GM19452 (cell line): ENCODE measurements around the gene SPON2.
"Not testable (repeated sequence)": the region's sequence is repeated elsewhere in the genome, so short reads cannot be mapped to it uniquely, and the experiment has no call there.

Experiments used
- ATAC-seq: cut with Tn5 transposase; IDR thresholded peaks from one replicate; pipeline ENCODE4 v1.9.1; 2021; ENCODE audit not compliant: unreplicated experiment

Gene SPON2

DNA sequence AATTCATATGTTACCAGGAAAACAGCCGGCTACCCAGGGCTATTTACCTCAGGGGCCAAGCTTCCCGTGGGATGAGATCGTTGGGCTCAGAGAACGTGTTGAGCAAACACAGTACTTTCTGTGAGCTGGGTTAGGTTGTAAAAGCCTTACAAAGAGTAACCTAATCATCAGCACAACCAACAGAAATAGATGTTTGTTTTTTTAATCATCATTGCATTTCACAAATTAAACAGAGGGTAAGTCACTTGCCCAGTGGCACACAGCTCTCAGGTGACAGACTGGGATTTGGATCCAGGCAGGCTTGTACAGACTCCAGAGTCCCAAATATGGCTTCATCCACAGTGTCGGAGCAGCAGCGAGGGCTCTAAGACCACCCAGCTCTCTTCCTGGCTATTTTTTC lies 20.1 kb downstream of the SPON2 start:
- no peak for ATAC-seq

DNA sequence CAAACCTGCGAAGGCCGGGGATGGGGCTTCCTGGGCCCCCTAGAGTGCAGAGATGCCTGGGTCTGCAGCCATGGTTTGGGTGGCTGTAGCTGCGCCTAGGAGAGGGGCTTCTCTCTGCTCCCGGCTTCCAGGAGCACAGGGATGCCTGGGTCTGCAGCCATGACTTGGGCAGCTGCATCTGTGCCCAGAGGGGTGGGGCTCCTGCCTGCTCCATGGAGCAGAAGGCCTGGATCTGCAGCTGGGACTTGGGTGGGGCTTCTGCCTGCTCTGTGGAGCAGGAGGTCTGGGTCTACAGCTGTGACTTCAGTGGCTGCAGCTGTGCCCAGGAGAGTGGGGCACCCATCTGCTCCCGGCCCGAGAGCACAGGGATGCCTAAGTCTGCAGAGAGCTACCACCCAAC lies 20.8 kb downstream of the SPON2 start:
- no peak for ATAC-seq

DNA sequence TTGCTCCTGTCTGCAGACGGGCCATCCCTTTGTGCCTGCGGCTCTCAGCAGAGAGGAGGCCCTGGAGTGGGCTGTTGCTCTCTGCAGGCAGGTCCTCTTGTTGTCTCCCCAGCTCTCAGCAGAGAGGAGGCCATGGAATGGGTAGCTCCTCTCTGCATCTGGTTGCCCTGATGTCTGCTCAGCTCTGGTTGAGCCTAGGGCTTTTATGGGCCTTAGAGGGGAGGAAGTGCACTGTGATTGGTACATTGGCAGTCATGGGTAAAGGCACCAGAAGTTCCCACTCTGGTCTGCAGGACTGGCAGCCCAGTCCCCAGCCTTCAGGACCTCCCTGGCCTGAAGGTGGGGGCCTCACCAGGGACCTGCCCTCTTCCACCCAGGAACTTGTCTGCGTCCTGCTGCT lies 21.5 kb downstream of the SPON2 start:
- no peak for ATAC-seq

DNA sequence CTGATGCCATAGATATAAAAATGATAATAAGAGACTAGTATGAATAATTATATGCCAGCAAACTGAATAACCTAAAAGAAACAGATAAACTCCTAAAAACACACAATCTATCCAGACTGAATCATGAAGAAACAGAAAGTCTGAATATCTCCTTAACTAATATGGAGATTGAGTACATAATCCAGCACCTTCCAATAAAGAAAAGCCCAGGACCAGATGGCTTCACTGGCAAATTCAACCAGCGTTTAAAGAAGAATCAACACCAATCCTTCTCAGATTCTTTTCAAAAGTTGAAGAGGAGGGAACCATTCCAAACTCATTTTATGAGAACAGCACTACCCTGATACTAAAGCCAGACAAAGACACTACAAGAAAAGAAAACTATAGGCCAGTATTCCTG lies 32.5 kb downstream of the SPON2 start:
- ATAC-seq = no peak

DNA sequence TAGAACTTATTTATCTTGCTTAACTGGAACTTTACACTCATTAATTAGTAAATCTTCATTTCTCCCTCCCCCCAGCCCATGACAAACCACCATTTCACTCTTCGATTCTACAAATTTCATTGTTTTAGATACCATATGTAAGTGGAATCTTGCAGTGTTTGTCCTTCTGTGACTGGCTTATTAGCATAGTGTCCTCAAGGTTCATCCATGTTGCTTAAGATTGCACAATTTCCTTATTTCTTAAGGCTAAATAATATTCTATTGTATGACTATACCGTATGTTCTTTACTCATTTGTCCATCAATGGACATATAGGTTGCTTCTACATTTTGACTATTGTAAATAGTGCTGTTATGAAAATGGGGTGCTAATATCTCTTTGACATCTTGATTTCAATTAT lies 34.5 kb downstream of the SPON2 start:
- no peak for ATAC-seq

DNA sequence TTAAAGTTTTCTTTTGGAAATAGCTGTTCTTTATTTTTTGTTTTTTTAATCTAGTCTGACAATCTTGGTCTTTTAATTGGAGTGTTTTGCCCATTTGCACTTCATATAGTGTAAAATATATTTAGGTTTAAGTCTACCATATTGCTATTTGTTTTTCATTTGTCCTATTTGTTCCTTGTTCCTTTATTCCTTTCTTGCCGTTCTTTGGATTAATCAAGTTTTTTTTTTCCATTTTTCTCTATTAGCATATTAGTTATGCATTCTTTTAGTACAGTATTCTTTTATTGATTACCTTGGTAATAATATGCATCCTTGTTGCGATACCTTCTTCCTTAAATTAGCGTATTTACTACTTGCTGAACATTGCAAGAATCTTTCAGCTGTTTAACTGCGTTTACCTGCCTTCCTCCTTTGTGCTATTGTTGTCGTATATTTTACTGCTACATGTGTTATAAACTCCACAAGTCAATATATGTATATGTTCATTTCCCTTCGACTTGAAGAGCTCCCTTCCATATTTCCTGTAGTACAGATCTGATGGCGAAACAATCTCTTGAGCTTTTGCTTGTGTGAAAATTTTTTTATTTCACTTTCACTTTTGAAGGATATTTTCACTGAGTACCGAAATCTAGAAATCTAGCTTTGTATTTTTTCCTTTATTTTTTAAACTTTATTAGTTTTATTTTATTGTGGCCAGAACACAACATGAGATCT lies 35.2 kb downstream of the SPON2 start:
- ATAC-seq = no peak

DNA sequence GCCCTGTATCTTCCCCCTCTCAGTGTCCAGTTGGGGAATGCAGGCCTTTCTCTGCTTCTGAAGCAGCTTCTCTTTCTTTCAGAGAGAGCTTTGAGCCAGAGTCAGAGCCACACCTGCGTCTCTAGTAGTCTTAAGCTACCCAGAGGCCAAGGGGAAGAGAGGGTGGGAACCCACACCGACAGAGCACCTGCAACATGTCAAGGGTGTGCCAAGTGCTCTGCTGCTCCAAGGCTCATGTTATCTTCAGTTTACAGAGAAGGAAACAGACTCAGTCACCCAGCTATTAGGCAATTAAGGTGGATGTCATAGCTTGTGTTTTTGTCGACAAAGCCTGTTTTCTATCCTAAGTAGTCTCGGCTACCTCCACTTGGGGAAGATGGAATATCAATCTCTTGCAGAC lies 36.3 kb downstream of the SPON2 start:
- ATAC-seq = no peak

DNA sequence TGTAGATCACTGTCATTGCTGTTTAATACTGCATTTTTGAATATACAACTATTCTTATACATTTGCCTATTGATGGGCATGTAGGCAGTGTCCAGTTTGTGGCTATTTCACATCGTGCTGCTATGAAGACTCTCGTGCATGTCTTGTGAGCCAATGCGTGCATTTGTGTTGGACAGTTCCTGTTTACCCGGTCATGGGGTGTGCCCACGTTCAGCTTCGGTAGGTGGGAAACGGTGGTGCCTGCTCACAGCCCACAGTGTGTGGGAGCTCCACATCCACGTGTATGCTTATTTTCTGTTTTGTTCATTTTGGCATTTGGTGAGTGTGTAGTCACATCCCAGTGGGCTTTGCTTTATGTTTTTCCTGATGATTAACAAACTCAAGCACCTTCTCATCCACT lies 39.4 kb downstream of the SPON2 start:
- ATAC-seq = no peak

DNA sequence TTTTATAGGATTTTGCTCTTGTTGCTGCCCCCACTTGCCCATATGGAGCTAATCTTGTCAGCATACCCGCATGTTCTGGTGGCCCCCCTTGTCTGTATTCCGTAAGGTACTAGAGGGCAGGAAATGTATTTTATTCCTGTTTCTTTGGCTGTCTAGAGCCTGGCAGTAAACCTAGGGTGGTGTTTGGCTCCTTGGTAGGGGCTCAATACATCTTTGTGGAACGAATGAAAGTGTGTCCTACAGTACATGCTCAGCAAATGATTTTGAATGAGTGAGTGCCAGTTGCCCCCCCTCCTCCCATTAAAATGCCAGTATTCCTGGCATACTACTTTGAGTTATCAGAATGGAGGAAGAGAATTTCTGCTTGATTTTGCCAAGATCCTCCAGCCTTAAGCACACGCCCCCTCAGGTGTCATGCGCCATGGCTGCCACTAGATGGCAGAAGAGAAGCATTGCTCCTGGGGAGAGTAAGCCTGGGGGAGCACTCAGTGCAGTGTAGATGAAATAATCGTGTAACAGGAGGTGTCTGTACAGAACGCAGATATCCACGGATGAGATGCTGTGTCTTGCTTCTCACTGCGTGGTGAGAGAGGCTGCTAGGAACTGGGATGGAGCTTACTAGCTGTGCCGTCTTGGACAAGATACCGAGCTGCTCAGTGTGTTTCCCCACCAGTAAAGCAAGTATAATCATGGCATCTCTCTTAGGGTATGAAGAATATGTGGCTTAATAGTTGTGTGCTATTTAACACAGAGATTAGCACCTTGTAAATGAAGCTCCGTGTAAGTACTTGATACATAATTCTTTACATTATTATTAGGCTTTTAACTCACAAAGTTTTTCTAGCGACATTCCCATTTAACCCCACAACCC lies 41.8 kb downstream of the SPON2 start:
- peak; percentile 69 for ATAC-seq

DNA sequence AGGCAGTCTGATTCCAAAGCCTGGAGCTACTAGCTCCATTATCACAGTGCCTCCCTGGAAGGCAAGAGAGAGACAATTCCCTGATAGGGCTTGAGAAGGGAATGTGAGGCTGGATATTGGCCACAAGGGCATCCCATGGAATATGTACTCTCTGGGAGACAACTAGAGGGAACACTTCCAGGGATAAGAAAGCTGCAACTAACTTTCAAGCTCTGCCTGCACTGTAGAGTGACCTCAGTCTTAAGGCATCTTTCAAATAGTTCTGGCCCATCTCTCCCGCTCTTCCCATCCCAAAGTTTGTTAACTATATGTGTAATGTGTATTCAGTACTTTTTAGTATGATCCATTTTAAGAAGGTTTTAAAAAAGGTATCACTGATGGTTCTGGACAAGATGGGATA lies 45.9 kb downstream of the SPON2 start:
- no peak for ATAC-seq

DNA sequence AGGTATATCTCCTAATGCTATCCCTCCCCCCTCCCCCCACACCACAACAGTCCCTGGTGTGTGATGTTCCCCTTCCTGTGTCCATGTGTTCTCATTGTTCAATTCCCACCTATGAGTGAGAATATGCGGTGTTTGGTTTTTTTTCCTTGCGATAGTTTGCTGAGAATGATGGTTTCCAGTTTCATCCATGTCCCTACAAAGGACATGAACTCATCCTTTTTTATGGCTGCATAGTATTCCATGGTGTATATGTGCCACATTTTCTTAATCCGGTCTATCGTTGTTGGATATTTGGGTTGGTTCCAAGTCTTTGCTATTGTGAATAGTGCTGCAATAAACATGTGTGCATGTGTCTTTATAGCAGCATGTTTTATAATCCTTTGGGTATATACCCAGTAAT lies 46.9 kb downstream of the SPON2 start:
- not testable (repeated sequence) for ATAC-seq

DNA sequence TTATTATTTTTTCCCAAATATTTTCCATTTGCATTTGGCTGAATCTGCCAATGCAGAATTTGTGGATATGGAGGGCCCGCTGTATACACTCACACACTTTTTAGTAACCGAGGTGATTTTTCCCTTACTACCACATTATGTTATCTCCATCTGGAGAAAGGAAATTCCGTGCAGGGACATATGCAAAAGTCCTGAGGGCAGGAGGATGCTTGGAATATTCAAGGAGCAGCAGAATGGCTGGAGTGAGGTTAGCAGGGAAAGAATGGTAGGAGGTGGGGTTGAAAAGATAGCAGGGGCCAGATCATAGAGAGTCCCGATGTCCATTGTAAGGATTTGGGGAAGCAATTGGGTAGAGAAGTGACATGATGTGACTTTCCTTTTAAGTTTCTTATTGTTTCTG lies 47.6 kb downstream of the SPON2 start:
- ATAC-seq = no peak

DNA sequence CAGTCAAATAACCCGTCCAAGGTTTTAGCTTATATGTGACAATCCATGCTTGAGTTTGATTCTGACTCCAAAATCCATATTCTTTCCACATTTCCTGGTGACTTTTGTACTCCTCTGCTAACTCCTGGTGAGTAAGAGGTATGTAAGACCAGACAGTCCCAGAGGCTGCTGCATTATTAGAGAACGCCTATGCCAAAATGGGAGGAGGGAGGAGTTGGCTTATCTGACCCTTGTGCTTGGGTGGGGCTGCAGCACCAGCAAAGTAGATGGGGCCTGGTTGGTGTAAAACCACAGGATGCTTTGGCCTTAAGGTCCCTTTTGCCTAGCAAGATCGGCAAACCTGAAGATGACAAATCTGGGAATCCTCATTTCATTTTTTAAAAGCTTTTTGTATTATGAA lies 49.9 kb downstream of the SPON2 start:
- ATAC-seq = no peak
